ENCODE measurements around the gene SPOP. TPM values are rescaled to one million over a fixed set of nuclear protein-coding genes. Genes with fewer than 3 reads are reported as not detected.

Gene SPOP
- total RNA-seq, 6 experiments from 2014 or later, result 53.2 to 60.6 (median 55.6) TPM

- TF ChIP-seq CTCF (IDR thresholded peaks at IDR 0.05), result no peak
- no peaks in the 10 kb centered on the region for H3K9me3 Mint-ChIP-seq
- DNase-seq, result no peak
- H3K4me1 Mint-ChIP-seq (ENCODE audit: low read depth), result peaks cover 18% of the 10 kb centered on the region
- peaks cover 13% of the 10 kb centered on the region for H3K27me3 Mint-ChIP-seq (ENCODE audit: insufficient read depth)
- H3K4me3 Mint-ChIP-seq, result no peak overlapping the region
- no peaks in the 10 kb centered on the region for H3K36me3 Mint-ChIP-seq (ENCODE audit: low read depth)
- no peak overlapping the region for H3K27ac Mint-ChIP-seq
Measured at GRCh38 chr17:49567104-49567521, 110.8 kb downstream of the SPOP start.

- Mint-ChIP-seq H3K4me1 (ENCODE audit: low read depth) (peaks cover 18% of the 10 kb centered on the region), H3K36me3 (ENCODE audit: low read depth) (no peaks in the 10 kb centered on the region), H3K27ac (no peak overlapping the region), H3K4me3 (no peak overlapping the region), H3K9me3 (no peaks in the 10 kb centered on the region), H3K27me3 (ENCODE audit: insufficient read depth) (peaks cover 11% of the 10 kb centered on the region)
- DNase-seq, result no peak
- no peak for TF ChIP-seq CTCF (IDR thresholded peaks at IDR 0.05)
Measured at GRCh38 chr17:49566668-49567071, 111.2 kb downstream of the SPOP start.

- H3K4me3 Mint-ChIP-seq, result peak overlapping the region; percentile 24; the same call in 1 of the 2 replicates
- no peak overlapping the region for H3K27ac Mint-ChIP-seq
- H3K4me1 Mint-ChIP-seq (ENCODE audit: low read depth), result peaks cover 18% of the 10 kb centered on the region
- peak; percentile 22; the same call in 1 of the 2 replicates for TF ChIP-seq CTCF (IDR thresholded peaks at IDR 0.05)
- no peak for DNase-seq
- peaks cover 13% of the 10 kb centered on the region for H3K27me3 Mint-ChIP-seq (ENCODE audit: insufficient read depth)
- H3K9me3 Mint-ChIP-seq, result no peaks in the 10 kb centered on the region
- H3K36me3 Mint-ChIP-seq (ENCODE audit: low read depth), result no peaks in the 10 kb centered on the region
Measured at GRCh38 chr17:49565948-49566491, 111.9 kb downstream of the SPOP start.

- Mint-ChIP-seq H3K4me3 (no peak overlapping the region), H3K9me3 (no peaks in the 10 kb centered on the region), H3K27ac (no peak overlapping the region)
Measured at GRCh38 chr17:49564638-49565037, 113.3 kb downstream of the SPOP start.

GRCh38 chr17:49557312-49558024, 120.4 kb downstream of the SPOP start:
- TF ChIP-seq CTCF (IDR thresholded peaks at IDR 0.05), result peak; percentile 77
- Mint-ChIP-seq H3K4me3 (no peak overlapping the region), H3K27ac (no peak overlapping the region), H3K36me3 (ENCODE audit: low read depth) (no peaks in the 10 kb centered on the region), H3K4me1 (ENCODE audit: low read depth) (no peaks in the 10 kb centered on the region), H3K9me3 (no peaks in the 10 kb centered on the region), H3K27me3 (ENCODE audit: insufficient read depth) (peaks cover 8% of the 10 kb centered on the region)
- DNase-seq, result peak; percentile 20

More at GRCh38 chr17:49564638-49565037, 113.3 kb downstream of the SPOP start:
- Mint-ChIP-seq H3K4me1 (ENCODE audit: low read depth) (peaks cover 18% of the 10 kb centered on the region), H3K27me3 (ENCODE audit: insufficient read depth) (peaks cover 13% of the 10 kb centered on the region), H3K36me3 (ENCODE audit: low read depth) (no peaks in the 10 kb centered on the region)
- no peak for DNase-seq
- TF ChIP-seq CTCF (IDR thresholded peaks at IDR 0.05), result no peak
